Activated T-cell treated with anti-CD3 and anti-CD28 coated beads for 1 hour (primary cell): ENCODE results near the gene NIPSNAP3A.
"Not testable (repeated sequence)": the region's sequence is repeated elsewhere in the genome, so short reads cannot be mapped to it uniquely, and the experiment has no call there.

Experiments used
- DNase-seq: peaks from one replicate; pipeline ENCODE4 v3.0.0-alpha.2; 2020; ENCODE audit warnings: low read depth

Gene NIPSNAP3A

DNA sequence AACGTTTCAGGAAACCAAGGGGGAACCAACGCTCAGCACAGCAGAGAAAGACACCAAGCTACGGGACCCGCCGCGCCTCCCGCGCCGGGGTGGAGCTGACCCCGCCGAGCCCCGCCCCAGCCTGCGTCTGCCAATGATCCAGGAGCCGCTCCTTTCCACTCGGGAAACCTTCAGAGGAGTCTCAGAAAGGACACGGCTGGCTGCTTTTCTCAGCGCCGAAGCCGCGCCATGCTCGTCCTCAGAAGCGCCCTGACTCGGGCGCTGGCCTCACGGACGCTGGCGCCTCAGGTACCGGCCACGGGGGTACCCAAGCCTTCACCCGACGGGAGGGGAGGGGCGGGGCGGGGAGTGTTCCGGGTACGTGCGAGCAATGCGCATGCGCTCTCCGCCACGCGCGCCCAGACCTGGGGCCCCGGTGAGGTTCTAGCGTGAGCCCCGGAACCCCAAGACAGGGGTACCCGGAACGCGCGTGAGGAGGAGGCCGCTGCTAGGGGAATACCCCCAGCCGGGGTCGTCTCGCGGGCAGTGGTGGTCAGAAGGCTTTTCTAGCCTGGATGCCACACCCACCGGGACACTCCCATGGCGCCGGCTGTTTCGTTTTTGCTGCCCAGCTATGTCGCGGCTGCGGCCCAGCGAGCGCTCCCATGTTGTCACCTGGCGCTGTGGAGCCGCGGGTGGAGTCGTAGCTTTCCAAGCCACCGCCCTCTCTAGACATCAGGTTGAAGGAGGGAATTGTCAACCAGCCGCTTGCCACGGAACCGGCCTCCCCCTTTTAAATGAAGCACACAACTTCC lies at the start of gene NIPSNAP3A:
TSS of gene NIPSNAP3A (plus strand) at position 119 of the 794 bp plus-strand sequence. CDS start at position 229, 110 bp downstream.
- DNase-seq, result peak; percentile 81

- no peak for DNase-seq
Observed at GRCh38 chr9:104700306-104700705, 47.2 kb upstream of the NIPSNAP3A start.

- DNase-seq, result not testable (repeated sequence)
Observed at GRCh38 chr9:104708737-104709136, 38.7 kb upstream of the NIPSNAP3A start.

DNA sequence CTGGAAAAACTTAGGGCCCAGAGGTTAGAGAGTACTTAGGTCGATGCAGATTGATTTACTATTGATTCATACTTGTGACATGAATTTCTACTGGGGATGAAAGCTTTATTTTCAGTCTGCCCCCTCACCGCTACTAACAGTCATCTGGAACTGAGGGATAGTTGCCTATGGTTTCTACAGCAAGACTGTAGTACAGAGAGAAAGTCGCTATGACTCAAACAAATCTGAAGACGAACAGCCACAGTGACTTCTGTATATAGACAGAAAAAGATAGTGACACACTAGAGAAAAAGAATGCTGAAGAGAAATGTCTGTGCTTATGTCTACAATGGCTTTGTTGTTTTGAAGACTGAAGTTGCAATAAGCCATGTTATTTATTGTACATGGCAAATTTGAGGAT lies 35.9 kb upstream of the NIPSNAP3A start:
- DNase-seq, result no peak

DNA sequence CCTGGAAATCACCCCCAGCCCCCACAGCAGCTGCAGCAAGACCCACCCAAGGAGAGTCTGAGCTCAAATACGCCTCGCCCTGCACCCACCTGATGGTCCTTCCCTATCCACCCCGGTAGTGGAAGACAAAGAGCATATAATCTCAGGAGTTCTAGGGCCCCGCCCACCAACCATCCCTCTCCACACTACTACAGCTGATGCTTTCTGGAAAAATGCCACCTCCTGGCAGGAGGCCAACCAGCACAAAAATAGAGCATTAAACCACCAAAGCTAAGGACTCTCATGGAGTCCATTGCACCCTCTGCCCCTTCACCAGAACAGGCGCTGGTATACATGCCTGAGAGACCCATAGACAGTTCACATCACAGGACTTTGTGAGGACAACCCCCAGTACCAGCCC lies 22.5 kb upstream of the NIPSNAP3A start:
- DNase-seq, result no peak

DNA sequence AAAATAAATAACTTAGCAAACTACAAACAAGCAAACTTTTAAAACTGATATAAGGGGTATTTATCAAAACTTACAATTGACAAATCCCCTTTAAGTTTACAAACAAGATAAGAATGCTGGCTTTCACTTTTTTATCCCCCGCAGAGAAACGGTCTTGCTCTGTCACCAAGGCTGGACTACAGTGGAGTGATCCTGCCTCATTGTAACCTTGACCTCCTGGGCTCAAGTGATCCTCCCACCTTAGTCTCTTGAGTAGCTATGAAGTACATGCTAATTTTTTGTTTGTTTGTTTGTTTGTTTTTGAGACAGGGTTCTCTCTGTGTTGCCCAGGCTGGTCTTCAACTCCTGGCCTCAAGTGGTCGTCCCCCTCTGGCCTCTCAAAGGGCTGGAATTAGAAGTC lies 9.0 kb upstream of the NIPSNAP3A start:
- DNase-seq, result no peak

- no peak for DNase-seq
Observed at GRCh38 chr9:104740621-104741020, 6.9 kb upstream of the NIPSNAP3A start.

DNA sequence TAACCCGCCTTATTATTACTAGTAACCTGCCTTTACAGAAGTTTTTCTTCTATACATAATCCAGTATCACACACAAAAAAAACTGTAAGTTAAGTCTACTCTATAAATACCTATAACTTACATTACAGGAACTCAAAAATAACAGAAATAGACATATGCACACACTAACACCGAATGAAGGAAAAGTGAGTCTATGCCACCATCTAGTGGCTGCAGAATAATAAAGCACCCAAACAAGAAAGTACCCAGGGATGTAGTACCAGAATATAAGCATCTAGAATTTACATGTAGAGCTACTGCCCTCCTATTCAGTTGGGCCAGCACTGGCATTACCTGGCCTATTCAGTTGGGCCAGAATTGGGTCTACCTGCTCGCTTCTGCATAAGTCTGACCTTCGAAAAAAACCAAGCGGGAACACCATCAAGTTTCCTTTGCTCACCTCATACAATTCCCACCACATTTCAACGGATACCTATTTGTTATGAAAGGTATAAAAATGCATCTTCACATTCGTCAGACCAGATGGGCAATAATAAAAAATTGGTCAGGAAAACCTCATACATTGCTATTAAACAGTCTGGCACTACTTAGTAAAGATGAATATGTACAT lies 4.0 kb upstream of the NIPSNAP3A start:
- DNase-seq, result no peak

DNA sequence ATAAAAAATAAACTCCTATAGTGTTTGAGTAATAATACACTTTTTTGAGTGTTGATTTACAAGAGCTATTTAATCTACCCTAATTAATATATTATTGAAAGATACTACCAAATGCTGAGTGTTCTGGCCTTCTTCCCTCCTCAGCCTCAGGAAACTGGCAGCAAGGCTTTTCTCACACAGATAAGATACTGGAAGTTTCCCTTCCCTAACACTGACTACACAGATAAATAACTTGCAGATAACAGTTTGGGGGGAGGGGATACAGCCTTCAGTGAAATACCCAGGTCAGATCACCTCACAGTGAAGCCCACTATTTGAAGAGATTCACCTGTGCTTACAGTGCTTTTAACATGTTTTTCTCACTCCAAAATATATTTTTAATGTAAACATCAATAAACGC lies 1.6 kb upstream of the NIPSNAP3A start:
- DNase-seq, result no peak

DNA sequence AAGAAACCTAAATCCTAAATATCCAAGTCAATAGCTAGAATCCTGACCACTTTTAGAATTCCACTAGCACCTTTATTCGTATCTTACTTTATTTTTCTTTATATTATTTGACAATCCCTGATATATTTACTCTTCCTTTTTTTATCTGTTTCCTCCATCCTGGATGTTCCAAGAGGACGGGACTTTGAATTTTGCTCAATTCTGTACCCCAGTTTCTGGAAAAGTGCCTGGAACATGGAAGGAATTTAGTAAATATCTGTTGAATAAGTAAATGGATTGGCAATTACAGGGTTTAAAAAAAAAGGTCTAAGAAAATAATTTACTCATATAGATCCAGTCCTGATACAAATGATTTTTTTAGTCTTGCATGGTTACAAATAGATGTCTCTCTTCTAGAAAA lies 1.2 kb upstream of the NIPSNAP3A start:
- DNase-seq, result no peak

DNA sequence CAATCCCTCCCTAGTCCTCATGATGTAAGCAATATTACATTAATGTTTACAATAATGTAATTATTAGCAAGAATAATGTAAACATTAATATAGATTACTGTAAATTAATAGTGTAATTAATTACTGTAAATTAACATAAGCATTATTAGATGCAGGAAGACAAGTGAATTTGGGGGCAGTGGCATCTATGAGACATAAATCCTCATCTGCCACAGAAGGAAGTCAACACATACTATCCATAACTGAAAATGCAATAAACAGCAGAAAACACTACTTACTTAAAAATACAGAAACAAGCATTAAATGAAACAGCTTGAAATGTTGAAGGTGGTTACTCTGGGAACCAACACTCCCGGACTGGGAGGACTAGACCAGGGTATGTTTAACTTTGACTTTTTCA lies 685 bp upstream of the NIPSNAP3A start:
- no peak for DNase-seq

GRCh38 chr9:104747245-104747564 lies 278 bp upstream of the NIPSNAP3A start:
- DNase-seq, result no peak

DNA sequence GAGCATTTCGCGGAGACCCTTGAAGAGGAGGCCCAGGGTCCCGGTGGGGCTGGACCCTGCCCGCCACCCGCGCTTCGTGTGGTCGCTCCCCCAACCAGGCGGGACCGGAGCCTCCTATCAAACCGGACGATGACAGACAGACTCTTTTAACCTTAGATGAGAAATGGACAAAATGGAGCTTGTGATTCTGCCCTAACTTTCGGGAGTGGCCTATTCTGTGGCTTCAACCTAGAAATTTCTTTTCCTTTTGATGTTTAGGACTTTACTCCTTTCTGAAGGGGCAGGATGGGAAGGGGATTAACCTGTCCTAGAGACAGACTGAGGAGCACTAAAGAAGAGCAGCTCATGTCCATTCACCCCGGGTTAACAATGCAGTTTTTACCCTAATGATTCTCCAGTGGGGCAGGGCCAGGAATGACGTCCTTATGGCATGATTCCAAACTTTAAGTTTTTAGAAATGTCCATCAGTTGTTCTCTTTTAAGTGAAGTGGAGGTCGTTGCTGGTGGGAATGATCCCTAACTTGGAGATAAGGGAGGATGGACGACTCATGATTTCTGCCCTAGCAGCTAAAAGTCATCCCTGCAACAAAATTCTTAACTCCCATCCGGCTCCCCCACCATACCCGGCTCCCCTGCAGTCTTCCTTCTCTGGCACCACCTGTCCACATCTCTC lies 1.0 kb downstream of the NIPSNAP3A start:
- no peak for DNase-seq

- DNase-seq, result no peak
Observed at GRCh38 chr9:104750185-104750767, 2.8 kb downstream of the NIPSNAP3A start.

DNA sequence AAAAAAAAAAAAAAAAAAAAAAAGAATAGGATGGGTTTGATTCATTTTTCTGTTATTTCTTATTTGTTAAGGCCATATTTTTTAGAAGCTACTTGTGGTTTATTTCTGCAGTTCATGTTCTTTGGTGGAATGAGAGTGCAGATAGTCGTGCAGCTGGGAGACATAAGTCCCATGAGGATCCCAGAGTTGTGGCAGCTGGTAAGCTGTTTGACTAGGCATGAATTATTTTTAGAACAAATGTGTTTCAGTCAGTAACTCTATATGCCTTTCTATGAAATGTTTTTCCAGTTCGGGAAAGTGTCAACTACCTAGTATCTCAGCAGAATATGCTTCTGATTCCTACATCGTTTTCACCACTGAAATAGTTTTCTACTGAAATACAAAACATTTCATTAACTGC lies 11.5 kb downstream of the NIPSNAP3A start:
- no peak for DNase-seq

GRCh38 chr9:104765138-104765537 lies 17.7 kb downstream of the NIPSNAP3A start:
- DNase-seq, result no peak

GRCh38 chr9:104766025-104766424 lies 18.5 kb downstream of the NIPSNAP3A start:
- no peak for DNase-seq

- DNase-seq, result no peak
Observed at GRCh38 chr9:104767507-104767906, 20.0 kb downstream of the NIPSNAP3A start.

DNA sequence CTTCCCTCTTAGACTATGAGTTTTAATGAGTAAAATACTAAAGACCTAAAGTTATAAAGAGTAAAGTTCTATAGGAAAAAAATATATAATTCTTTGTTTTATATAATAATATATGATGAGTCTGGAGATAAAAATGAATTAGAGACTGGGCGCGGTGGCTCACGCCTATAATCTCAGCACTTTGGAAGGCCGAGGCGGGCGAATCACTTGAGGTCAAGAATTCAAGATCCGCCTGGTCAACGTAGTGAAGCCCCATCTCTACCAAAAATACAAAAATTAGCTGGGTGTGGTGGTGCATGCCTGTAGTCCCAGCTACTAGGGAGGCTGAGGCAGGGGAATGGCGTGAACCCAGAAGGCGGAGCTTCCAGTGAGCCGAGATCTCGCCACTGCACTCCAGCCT lies 21.5 kb downstream of the NIPSNAP3A start:
- DNase-seq, result not testable (repeated sequence)

DNA sequence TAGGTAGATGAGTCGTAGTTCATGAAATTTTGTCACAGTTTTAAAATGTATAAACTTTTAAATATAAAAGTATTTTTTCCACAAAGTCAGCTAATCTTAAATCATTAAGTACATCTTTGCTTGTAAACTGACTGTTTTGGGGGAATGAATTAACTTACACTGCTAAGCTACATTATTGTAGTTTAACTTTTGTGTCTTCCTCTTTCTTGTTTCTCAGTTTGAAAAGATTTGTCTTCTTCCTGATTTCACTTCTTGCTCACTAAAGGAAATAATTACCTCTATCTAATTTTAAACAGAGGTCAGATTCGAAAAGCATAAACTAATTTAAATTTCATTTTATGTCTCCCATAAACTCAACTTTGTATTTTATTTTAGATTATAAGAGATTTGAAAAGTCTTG lies 22.2 kb downstream of the NIPSNAP3A start:
- DNase-seq, result no peak

DNA sequence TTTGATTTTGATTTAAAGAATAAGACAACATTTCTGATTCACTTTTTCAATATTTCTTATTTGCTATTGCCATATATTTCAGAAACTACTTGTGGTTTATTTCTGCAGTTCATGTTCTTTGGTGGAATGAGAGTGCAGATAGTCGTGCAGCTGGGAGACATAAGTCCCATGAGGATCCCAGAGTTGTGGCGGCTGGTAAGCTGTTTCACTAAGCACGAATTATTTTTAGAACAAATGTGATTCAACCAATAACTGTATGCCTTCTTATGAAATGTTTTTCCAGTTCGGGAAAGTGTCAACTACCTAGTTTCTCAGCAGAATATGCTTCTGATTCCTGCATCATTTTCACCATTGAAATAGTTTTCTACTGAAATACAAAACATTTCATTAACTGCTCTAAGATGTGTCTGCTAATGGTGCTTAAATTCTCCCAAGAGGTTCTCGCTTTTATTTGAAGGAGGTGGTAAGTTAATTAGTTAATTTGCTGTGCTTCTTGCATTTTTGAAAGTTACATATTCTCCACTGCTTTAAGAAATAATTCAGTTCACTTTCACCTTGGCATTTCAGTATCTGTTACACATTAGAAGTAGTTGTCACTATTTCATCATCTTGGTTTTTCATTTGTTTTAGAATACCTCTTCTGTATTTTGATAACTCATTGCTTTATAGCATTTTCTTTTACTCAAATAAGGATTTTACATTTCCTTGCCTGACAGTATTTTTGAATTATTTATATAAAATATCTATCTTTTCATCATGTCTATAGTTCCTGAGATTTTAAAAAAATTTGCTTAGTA lies 25.4 kb downstream of the NIPSNAP3A start:
- DNase-seq, result no peak

DNA sequence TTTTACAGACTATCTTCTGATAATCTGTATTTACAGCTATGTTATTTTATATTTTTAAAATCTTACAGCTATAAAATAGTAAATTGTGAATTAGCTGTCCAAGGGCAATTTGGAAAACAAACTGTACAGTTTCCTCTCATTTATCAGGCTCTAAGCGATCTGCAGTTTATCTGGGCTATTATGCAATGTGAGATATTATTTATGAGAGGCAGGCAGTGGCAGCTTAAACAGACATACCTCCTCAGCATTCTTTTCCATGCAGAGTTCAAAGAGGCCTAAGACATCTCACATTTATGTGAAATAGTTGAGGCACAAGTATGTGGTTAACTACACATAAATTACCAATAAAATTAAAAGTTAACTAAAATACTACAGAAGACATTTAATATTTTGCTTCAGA lies 26.6 kb downstream of the NIPSNAP3A start:
- DNase-seq, result no peak
